Activated naive CD4-positive, alpha-beta T cell treated with anti-CD3 and anti-CD28 coated beads, Interleukin-2, amount 50 U/mL, for 24 hours (primary cell): ENCODE measurements around the gene CTXND1.

ENCODE experiments used
- H3K27ac Mint-ChIP-seq: one replicate; pipeline ENCODE4 v1.8.0; 2021; ENCODE audit warnings: mild to moderate bottlenecking, mixed read lengths
- H3K27me3 Mint-ChIP-seq: one replicate; pipeline ENCODE4 v1.8.0; 2021; ENCODE audit warnings: mixed read lengths
- H3K36me3 Mint-ChIP-seq: one replicate; pipeline ENCODE4 v1.8.0; 2021; ENCODE audit warnings: mixed read lengths
- H3K4me1 Mint-ChIP-seq: one replicate; pipeline ENCODE4 v1.8.0; 2021; ENCODE audit warnings: mixed read lengths
- H3K4me3 Mint-ChIP-seq: one replicate; pipeline ENCODE4 v1.8.0; 2021; ENCODE audit warnings: mild to moderate bottlenecking, mixed read lengths
- H3K9me3 Mint-ChIP-seq: one replicate; pipeline ENCODE4 v1.8.0; 2021; ENCODE audit warnings: mixed read lengths

CTXND1 gene

DNA sequence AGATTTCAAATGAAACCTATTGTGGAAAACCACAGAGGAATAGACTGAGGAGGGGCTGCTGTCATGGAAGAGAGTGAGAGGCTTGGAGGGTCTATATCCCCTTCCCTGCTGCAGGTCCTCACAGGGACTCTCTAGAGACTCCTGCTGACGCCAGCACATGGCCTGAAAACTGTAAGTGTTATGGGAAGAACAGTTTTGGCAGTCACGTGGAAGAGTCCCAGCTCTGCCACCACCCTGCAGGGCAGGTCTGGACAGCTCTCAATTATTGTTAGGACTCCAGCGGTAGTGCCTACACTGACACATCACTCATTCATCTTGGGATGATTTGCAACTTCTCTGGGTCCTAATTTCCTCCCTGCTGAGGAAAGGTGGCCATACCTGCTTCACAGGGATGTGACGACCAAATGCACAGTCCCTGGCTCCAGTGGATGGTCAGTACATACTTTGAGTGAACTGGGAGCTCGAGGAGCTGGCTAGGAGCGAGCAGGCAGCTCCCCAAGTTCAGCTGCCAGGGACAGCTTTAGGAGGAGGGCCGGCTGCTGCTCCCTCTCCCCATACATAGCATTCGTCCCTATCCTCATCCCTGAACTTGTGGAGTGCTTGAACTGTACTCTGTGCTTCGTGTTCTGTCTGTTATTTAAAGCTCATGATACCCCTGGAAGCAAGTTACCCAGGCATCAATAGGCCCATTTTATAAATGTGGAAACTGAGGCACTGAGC is 49.2 kb downstream of the CTXND1 start:
- Mint-ChIP-seq H3K27ac (no peak overlapping the region), H3K4me3 (no peak overlapping the region), H3K36me3 (no peaks in the 10 kb centered on the region), H3K9me3 (no peaks in the 10 kb centered on the region), H3K27me3 (peaks cover 11% of the 10 kb centered on the region), H3K4me1 (no peaks in the 10 kb centered on the region)

DNA sequence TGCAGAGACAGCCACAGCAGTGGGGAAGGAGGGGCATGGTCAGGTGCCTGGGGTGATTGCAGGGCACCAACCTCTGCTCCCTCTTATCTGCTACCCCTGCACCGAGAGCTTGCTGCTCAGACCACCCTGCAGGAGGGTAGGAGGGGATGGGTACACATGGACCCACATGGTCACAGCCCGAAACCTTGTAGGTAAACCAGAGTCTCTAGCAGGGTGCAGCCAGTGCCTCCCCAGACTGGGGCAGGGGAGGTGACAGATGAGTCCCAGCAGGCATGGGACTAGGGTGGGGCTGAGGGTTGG is 50.0 kb downstream of the CTXND1 start:
- Mint-ChIP-seq H3K27ac (no peak overlapping the region), H3K4me1 (no peaks in the 10 kb centered on the region), H3K36me3 (no peaks in the 10 kb centered on the region), H3K27me3 (peaks cover 7% of the 10 kb centered on the region), H3K9me3 (no peaks in the 10 kb centered on the region), H3K4me3 (no peak overlapping the region)

DNA sequence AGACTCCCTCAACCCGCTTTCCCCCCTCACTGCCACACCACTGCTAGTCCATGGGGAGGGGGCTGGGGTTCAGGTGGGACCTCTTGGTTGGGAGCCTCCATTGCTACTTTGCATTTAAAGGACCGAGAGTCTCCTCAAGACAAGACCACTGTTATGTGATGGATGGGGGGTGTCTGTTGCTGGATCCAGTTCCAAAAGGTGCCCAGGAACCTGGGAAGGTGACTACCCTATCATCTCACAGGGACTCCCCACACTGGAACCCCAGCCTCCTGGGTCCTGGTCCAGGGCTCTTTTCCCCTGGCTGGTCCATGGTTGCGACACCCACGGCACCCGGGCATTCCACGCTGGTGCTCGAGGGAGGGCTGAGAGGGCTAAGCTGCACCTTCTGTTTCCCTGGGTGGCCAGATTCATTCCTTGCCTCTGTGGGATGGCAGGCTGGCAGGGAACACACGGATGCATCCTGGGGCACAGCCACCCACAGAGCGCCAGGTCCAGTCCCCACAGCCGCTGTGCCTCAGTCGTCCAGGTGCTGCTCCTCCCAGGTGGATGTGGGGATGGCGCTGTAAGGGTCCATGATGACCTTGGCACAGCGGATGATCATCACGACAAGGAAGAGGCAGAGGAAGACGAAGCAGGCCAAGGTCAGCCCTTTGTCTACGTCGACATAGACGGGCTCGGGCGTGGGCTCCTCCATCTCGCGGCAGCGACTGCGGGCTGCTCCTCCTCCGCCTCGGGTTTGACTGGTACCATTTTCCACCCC is 50.6 kb downstream of the CTXND1 start:
- Mint-ChIP-seq H3K4me3 (no peak overlapping the region), H3K27me3 (peaks cover 4% of the 10 kb centered on the region), H3K9me3 (no peaks in the 10 kb centered on the region), H3K36me3 (no peaks in the 10 kb centered on the region), H3K4me1 (no peaks in the 10 kb centered on the region), H3K27ac (no peak overlapping the region)

DNA sequence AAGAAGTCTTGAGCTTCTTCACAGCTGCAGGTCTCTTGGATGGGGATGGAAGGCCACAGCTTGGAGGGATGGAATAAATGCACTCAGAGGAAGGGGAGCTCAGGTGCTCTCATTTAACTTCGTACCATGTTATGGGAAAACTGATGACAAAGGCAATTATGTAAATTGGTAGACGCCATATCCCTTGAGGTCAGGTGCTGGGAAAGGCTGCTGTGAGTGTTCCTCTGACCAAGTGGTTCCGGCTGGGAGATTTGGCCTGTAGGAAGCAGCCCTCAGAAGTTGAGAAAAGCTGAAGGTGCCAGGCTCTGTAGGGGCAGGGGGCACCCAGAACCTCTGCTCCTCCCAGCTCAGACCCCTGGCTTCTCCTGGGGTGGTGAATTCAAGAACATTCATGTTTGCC is 52.1 kb downstream of the CTXND1 start:
- Mint-ChIP-seq H3K27ac (no peak overlapping the region), H3K27me3 (peaks cover 4% of the 10 kb centered on the region), H3K4me3 (no peak overlapping the region), H3K9me3 (no peaks in the 10 kb centered on the region), H3K36me3 (no peaks in the 10 kb centered on the region), H3K4me1 (no peaks in the 10 kb centered on the region)

DNA sequence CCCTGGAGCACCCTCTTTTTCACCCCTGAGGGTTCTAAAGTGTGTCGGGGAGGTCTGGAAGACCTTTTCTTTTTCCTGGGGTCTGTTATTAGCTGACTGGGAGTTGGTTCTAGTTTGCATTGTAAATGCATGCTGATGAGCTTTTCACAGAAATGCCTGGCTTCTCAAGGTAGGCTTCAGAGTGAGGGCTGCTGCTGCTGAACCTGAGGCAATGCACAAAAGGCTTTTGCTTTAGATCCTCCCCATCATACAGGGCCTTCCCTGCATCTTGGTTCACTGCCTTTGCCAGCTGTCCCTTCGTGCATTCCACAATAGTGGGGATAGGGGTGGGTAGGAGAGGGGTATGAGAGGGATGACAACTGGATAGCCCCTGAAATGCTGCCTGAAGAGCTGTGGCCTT is 52.6 kb downstream of the CTXND1 start:
- no peaks in the 10 kb centered on the region for H3K36me3 Mint-ChIP-seq
- H3K27me3 Mint-ChIP-seq: peaks cover 3% of the 10 kb centered on the region
- H3K4me3 Mint-ChIP-seq: no peak overlapping the region
- H3K27ac Mint-ChIP-seq: no peak overlapping the region
- no peaks in the 10 kb centered on the region for H3K9me3 Mint-ChIP-seq
- no peaks in the 10 kb centered on the region for H3K4me1 Mint-ChIP-seq

DNA sequence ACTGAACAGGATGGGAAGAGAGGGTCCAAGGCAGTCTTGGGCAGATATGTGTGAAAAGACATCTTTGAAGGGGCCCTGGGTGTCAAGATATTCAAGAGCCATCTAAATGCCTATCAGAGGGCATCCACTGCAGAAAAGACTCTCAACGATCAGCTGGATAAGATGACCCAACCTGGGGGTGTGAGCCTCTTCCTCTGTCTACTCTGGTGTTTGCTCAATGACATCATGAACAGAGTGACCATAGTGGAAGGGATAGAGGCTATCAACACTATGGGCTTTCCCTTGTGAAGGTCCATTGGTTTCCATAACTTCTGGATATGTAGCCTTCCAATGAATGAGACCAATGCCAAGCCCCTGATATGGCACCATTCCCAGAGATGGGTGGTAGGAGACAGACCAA is 57.1 kb downstream of the CTXND1 start:
- no peak overlapping the region for H3K4me3 Mint-ChIP-seq
- H3K4me1 Mint-ChIP-seq: no peaks in the 10 kb centered on the region
- no peak overlapping the region for H3K27ac Mint-ChIP-seq
- no peaks in the 10 kb centered on the region for H3K9me3 Mint-ChIP-seq
- no peaks in the 10 kb centered on the region for H3K36me3 Mint-ChIP-seq
- H3K27me3 Mint-ChIP-seq: no peaks in the 10 kb centered on the region

DNA sequence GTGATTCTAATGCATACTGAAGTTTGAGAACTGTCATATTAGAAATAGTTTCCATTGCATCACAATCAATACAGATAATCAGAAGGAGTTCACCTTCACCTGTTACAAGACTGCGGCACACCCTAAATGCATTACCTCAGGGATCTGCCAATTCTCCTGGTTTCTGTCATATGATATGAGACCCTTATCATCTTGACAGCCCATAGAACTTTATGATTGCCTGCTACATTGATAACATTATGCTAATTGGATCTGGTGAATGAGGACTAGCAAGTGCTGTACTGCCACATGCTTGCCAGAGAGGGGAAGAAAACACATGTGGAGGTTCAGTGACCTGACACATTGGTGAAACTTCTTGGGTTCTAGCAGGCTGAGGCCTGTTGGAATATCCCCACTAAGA is 57.8 kb downstream of the CTXND1 start:
- no peaks in the 10 kb centered on the region for H3K4me1 Mint-ChIP-seq
- H3K27me3 Mint-ChIP-seq: no peaks in the 10 kb centered on the region
- no peaks in the 10 kb centered on the region for H3K9me3 Mint-ChIP-seq
- H3K4me3 Mint-ChIP-seq: no peak overlapping the region
- H3K36me3 Mint-ChIP-seq: no peaks in the 10 kb centered on the region
- H3K27ac Mint-ChIP-seq: no peak overlapping the region

DNA sequence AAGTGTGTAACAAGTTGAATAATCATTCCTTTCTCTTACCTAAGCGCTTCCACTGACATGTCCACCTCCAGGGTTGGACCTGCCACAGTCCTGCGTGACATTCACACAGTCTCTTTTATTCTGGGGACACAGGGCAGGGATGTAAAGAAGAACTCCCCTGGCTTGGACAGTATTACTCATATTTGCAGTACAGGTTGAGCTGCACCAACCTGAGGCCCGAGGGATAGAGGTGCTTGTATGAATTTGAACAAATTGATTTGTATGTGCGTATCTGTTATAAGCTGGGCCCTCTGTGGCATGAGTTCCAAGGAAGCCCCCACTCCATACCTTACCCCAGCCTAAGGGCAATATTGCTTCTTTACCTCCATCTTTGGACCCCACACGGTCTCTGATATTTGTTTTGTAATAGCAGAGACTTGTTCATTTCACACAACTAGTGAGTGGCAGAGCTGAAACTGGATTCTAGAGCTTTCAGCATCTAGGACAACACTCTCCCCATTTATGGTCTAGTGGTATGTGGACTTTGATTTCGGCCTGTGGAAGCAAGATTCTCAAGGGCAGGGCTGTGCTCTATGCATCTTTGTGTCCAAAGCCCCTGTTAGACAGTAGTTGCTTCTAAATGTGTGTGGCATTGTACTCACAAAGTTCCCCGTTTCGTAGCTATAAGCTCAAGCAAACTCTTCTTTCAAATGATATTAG is 60.0 kb downstream of the CTXND1 start:
- H3K4me3 Mint-ChIP-seq: no peak overlapping the region
- no peaks in the 10 kb centered on the region for H3K27me3 Mint-ChIP-seq
- peaks cover 6% of the 10 kb centered on the region for H3K36me3 Mint-ChIP-seq
- no peak overlapping the region for H3K27ac Mint-ChIP-seq
- no peaks in the 10 kb centered on the region for H3K9me3 Mint-ChIP-seq
- H3K4me1 Mint-ChIP-seq: no peaks in the 10 kb centered on the region

DNA sequence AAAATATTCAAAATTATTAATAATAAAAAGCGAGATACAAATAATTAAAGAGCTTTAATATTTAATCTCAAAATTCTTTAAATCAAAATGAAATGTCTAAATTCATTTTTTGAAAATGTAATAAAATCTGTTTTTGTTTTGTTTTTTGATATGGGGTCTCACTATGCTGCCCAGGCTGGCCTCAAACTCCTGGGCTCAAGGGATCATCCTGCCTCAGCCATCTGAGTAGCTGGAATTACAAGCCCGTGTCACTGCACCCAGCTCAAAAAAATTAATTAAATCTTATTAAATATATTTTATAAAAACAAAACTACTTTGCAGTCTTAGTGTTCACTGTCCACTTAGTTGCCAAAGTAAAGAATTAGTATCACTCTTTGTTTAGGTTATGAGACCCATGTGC is 60.8 kb downstream of the CTXND1 start:
- no peak overlapping the region for H3K4me3 Mint-ChIP-seq
- no peaks in the 10 kb centered on the region for H3K9me3 Mint-ChIP-seq
- no peaks in the 10 kb centered on the region for H3K27me3 Mint-ChIP-seq
- H3K27ac Mint-ChIP-seq: no peak overlapping the region
- no peaks in the 10 kb centered on the region for H3K4me1 Mint-ChIP-seq
- H3K36me3 Mint-ChIP-seq: peaks cover 10% of the 10 kb centered on the region

DNA sequence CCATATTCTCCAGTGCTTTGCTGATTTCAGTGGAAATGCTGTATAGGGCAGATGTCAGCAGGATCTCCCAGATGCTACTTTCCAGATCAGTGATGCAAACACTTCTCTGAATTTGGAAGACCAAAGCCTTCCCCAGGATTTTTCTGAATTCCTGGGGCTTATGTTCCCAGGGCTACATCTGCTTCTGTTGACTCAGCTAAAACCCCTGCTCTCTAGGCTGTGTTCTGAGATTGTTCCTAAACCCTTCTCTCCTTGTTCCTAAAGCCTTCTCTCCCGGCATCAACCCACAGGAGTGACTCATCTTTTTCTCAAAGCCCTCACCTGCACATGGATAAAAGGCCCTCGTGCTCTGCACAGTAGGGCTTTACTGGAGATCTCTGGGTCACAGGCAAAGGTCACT is 63.8 kb downstream of the CTXND1 start:
- H3K4me1 Mint-ChIP-seq: no peaks in the 10 kb centered on the region
- H3K9me3 Mint-ChIP-seq: no peaks in the 10 kb centered on the region
- peaks cover 18% of the 10 kb centered on the region for H3K36me3 Mint-ChIP-seq
- H3K27ac Mint-ChIP-seq: no peak overlapping the region
- H3K27me3 Mint-ChIP-seq: no peaks in the 10 kb centered on the region
- no peak overlapping the region for H3K4me3 Mint-ChIP-seq

DNA sequence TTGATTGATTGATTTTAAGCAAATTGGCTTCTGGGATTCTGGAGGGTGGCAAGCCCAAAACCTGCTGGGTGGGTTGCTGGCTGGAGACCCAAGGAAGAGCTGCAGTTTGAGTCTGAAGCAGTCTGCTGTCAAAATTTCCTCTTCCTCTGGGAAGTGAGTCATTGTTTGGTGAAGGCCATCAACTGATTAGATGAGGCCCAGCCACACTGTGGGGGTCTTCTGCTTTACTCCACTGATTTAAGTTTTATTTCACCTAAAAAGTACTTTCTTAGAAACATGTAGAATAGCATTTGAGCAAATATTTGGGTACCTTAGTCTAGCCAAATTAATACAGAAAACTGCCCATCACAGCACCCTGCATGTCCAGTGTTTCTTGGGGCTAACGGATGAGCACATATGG is 65.4 kb downstream of the CTXND1 start:
- peaks cover 22% of the 10 kb centered on the region for H3K36me3 Mint-ChIP-seq
- no peaks in the 10 kb centered on the region for H3K9me3 Mint-ChIP-seq
- H3K27me3 Mint-ChIP-seq: no peaks in the 10 kb centered on the region
- no peaks in the 10 kb centered on the region for H3K4me1 Mint-ChIP-seq
- no peak overlapping the region for H3K27ac Mint-ChIP-seq
- H3K4me3 Mint-ChIP-seq: no peak overlapping the region

DNA sequence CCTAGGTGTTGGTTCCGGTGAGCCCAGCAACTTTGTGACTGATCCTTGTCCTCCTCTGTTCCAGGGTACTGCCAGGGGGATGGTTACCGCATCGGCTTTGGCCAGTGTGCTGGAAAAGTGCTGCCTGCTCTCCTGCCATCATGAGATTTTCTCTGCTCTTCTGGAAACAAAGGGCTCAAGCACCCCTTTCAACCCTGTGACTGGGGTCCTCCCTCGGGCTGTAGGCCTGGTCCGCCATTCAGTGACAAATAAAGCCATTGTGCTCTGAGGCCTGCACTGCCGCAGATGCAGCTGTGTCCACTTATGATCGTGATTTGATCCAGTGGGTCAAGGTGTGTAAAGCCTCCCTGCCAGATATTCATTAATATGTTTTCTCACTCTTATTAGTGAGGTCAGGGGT is 65.9 kb downstream of the CTXND1 start:
- Mint-ChIP-seq H3K4me1 (no peaks in the 10 kb centered on the region), H3K36me3 (peaks cover 25% of the 10 kb centered on the region)

DNA sequence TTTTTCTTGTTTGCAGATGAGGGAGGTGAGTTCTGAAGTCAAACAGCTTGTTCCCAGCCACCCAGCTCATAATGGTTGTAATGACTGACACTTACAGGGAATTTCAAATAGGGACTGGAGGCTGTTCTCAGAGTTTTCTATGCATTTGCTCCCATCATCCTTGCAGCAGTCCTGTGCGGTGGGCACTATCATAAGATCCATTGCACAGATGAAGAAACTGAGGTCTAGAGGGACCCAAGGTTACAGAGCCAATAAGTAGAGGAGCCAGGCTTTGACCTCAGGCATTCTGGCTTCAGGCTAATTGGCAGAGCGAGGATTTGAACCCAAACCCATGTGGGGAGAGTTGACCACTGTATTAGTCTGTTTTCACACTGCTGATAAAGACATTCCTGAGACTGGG is 66.9 kb downstream of the CTXND1 start:
- no peaks in the 10 kb centered on the region for H3K4me1 Mint-ChIP-seq
- no peak overlapping the region for H3K27ac Mint-ChIP-seq
- no peak overlapping the region for H3K4me3 Mint-ChIP-seq
- peaks cover 25% of the 10 kb centered on the region for H3K36me3 Mint-ChIP-seq
- no peaks in the 10 kb centered on the region for H3K9me3 Mint-ChIP-seq
- no peaks in the 10 kb centered on the region for H3K27me3 Mint-ChIP-seq

More for the DNA sequence above, 65.9 kb downstream of the CTXND1 start:
- Mint-ChIP-seq H3K27me3 (no peaks in the 10 kb centered on the region), H3K4me3 (no peak overlapping the region), H3K9me3 (no peaks in the 10 kb centered on the region), H3K27ac (no peak overlapping the region)

DNA sequence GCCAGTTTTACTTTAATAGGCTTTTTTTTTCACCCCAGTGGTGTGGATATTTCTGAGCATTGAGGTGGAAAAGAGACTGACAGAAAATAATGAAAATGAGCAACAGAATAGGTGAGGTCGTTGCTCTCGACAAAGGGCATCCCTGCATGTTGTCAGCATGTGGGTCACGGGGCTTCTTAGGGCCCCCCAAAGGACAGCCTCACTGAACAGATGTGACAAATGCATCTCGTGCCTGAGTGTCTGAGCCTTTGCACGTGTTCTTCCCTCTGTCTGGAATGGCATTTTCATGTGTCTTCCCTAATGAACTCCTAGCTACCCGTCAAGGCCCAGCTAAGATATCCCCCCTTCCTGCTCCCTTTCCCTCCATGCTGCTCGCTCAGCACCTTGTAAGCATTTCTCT is 67.5 kb downstream of the CTXND1 start:
- Mint-ChIP-seq H3K27me3 (no peaks in the 10 kb centered on the region), H3K4me1 (no peaks in the 10 kb centered on the region), H3K36me3 (peaks cover 25% of the 10 kb centered on the region), H3K4me3 (no peak overlapping the region), H3K9me3 (no peaks in the 10 kb centered on the region), H3K27ac (no peak overlapping the region)

DNA sequence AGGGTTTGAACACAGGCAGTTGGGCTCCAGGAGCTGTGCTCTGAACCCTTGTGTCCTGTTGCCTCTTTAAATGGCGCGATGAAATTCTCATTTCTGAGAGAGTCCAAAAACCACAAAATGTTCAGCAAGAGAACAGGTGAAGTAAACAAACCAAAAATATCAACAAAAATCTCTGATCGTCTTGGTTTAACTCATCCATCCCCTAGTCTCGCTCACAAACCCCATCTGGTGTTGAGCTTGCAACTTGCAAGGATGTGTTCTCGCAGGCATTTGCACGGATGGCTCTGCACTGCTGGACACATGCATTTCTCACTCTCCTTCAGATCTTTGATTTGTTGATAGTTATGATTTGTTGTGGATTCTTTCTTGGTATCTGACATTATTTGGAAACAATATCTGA is 68.1 kb downstream of the CTXND1 start:
- H3K9me3 Mint-ChIP-seq: no peaks in the 10 kb centered on the region
- H3K27ac Mint-ChIP-seq: no peak overlapping the region
- no peaks in the 10 kb centered on the region for H3K27me3 Mint-ChIP-seq
- H3K4me3 Mint-ChIP-seq: no peak overlapping the region
- peaks cover 25% of the 10 kb centered on the region for H3K36me3 Mint-ChIP-seq
- no peaks in the 10 kb centered on the region for H3K4me1 Mint-ChIP-seq

DNA sequence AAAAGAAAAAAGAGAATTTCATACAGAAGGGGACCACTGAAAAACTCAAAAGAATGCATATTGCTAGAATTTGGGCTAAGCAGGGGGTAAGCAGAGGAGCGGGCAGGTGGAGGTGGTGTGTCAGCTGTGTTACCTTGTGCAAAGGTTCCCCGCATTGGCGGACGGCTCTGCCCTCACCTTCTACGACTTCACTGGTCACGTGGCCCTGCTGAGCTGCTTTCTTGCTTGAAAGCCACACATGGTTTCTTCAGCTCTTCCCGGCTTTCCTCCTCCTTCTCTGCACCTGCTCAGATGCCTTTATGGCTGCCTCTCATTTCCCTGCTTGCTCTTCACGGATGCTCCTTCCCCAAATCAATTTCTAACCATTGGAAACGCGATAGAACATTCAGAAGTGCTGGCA is 68.7 kb downstream of the CTXND1 start:
- no peaks in the 10 kb centered on the region for H3K27me3 Mint-ChIP-seq
- no peaks in the 10 kb centered on the region for H3K9me3 Mint-ChIP-seq
- no peak overlapping the region for H3K27ac Mint-ChIP-seq
- no peak overlapping the region for H3K4me3 Mint-ChIP-seq
- peaks cover 27% of the 10 kb centered on the region for H3K36me3 Mint-ChIP-seq
- H3K4me1 Mint-ChIP-seq: no peaks in the 10 kb centered on the region
